Adipocyte (in vitro differentiated cells): ENCODE measurements around the gene SLC6A20.
"Not testable (repeated sequence)": the region's sequence is repeated elsewhere in the genome, so short reads cannot be mapped to it uniquely, and the experiment has no call there.

Experiments used
- DNase-seq: peaks from one replicate; pipeline ENCODE4 v3.0.0-alpha.2; 2015; ENCODE audit warnings: low read depth
- H3K27me3 ChIP-seq: replicated peaks from 2 replicates; pipeline ENCODE4 v1.7.0; 2013; ENCODE audit warnings: mild to moderate bottlenecking, low read length, moderate library complexity; ENCODE audit not compliant: control insufficient read depth, insufficient read depth
- H3K36me3 ChIP-seq: 2 replicates; pipeline ENCODE4 v1.7.0; 2013; ENCODE audit warnings: low read length, mild to moderate bottlenecking, moderate library complexity; ENCODE audit not compliant: control insufficient read depth, insufficient read depth, severe bottlenecking
- H3K4me1 ChIP-seq: 2 replicates; pipeline ENCODE4 v1.7.0; 2013; ENCODE audit warnings: mild to moderate bottlenecking, low read length, moderate library complexity; ENCODE audit not compliant: control insufficient read depth, insufficient read depth
- H3K4me3 ChIP-seq: 2 replicates; pipeline ENCODE4 v1.7.0; 2013; ENCODE audit warnings: mild to moderate bottlenecking, low read length, moderate library complexity
- H3K9ac ChIP-seq: 2 replicates; pipeline ENCODE4 v1.7.0; 2013; ENCODE audit warnings: mild to moderate bottlenecking, low read length, moderate library complexity
- H3K9me3 ChIP-seq: 2 replicates; pipeline ENCODE4 v1.7.0; 2013; ENCODE audit warnings: mild to moderate bottlenecking, low read length, moderate library complexity; ENCODE audit not compliant: control insufficient read depth

Gene SLC6A20

DNA sequence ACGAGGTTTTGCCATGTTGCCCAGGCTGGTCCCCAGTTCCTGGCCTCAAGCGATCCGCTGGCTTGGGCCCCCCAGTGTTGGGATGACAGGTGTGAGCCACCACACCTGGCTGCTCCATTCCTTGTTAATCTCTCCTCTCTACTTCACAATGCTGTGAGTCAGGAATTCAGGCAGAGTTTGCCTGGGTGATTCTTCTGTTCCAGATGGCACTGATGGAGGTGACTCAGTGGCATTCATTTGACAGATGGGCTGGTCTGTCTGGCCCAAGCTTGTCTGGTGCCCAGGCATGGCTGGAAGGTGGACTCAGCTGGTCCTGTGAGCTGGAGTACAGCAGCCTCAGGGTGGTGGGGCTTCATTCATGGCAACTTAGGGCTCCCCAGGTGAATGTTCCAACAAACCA is 43.2 kb downstream of the SLC6A20 start:
- DNase-seq: no peak
- Histone ChIP-seq H3K9me3 (no peaks in the 10 kb centered on the region), H3K36me3 (no peaks in the 10 kb centered on the region), H3K9ac (no peak overlapping the region), H3K4me1 (no peaks in the 10 kb centered on the region), H3K27me3 (no peaks in the 10 kb centered on the region), H3K4me3 (no peak overlapping the region)

DNA sequence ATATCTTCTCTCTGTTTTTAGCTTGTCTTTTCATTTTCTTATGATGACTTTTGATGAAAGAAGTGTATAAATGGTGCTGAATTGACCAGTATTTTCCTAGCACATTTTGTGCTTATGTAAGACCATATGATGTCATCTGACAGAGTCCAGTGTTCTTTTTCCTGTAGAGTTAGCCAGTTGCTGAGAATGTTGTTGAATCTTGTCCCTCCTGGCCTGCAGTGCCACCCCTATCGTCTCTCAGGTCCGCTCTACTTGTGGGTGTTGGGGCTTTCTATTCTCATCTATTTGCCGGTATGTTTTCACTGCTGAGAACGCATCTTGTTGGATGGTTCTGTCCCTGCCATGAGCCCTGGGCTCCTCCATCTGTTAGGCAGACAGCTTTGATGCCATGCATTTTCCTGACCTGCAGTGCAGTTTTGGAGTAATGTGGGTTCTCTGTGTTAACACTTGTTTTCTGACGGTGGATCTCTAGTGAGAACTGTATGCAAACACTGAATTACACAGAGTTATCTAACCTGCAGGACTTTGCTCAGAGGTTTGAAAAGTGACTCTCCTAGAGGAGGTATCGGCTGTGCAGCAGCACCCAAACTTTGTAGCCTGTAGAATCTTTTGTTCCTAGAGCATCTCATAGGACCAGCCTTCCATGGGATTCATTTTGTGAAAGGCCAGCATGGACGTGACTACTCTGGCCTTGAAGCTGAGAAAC is 44.6 kb downstream of the SLC6A20 start:
- Histone ChIP-seq H3K4me1 (no peaks in the 10 kb centered on the region), H3K4me3 (no peak overlapping the region), H3K9ac (no peak overlapping the region), H3K9me3 (no peaks in the 10 kb centered on the region), H3K27me3 (no peaks in the 10 kb centered on the region), H3K36me3 (peaks cover 10% of the 10 kb centered on the region)
- no peak for DNase-seq

- no peaks in the 10 kb centered on the region for H3K27me3 ChIP-seq
Measured at GRCh38 chr3:45749880-45750279, 46.5 kb downstream of the SLC6A20 start.

GRCh38 chr3:45749036-45749600 is 47.2 kb downstream of the SLC6A20 start:
- H3K9ac ChIP-seq, H3K4me3 ChIP-seq, H3K9me3 ChIP-seq, H3K4me1 ChIP-seq, DNase-seq, H3K27me3 ChIP-seq: not testable (repeated sequence)
- H3K36me3 ChIP-seq: peaks cover 28% of the 10 kb centered on the region

More at GRCh38 chr3:45749880-45750279, 46.5 kb downstream of the SLC6A20 start:
- Histone ChIP-seq H3K9me3 (no peaks in the 10 kb centered on the region), H3K36me3 (peaks cover 21% of the 10 kb centered on the region), H3K4me1 (no peaks in the 10 kb centered on the region), H3K9ac (no peak overlapping the region), H3K4me3 (no peak overlapping the region)
- no peak for DNase-seq

DNA sequence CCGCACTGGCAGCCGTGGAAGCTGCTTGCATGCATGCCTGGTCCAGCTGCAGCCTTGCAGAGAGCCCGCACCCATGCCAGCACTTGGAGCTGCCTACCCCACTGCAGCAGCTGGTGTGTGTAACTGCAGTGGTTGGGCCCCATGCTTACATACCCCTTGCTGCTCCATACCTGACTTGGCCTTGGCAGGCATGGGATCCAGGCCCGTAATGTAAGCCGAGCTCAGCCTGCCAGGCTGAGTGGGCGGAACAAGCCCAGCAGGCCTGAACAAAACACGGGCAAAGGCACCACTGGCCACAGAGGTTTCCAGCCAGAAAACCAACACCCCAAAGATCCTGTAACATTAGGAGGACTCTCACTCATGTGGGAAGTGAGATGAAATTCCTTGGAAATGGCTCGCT is 48.3 kb downstream of the SLC6A20 start:
- DNase-seq: no peak
- no peaks in the 10 kb centered on the region for H3K27me3 ChIP-seq
- no peaks in the 10 kb centered on the region for H3K9me3 ChIP-seq
- H3K4me1 ChIP-seq: no peaks in the 10 kb centered on the region
- H3K4me3 ChIP-seq: no peak overlapping the region
- H3K9ac ChIP-seq: no peak overlapping the region
- peaks cover 39% of the 10 kb centered on the region for H3K36me3 ChIP-seq

- Histone ChIP-seq H3K9ac (no peak overlapping the region), H3K36me3 (peaks cover 48% of the 10 kb centered on the region), H3K4me1 (no peaks in the 10 kb centered on the region), H3K4me3 (no peak overlapping the region), H3K9me3 (no peaks in the 10 kb centered on the region), H3K27me3 (no peaks in the 10 kb centered on the region)
- DNase-seq: no peak
Measured at GRCh38 chr3:45746777-45747622, 49.3 kb downstream of the SLC6A20 start.

- H3K36me3 ChIP-seq: peaks cover 55% of the 10 kb centered on the region
Measured at GRCh38 chr3:45746165-45746776, 50.1 kb downstream of the SLC6A20 start.

GRCh38 chr3:45742461-45743089 is 53.8 kb downstream of the SLC6A20 start:
- Histone ChIP-seq H3K4me1 (no peaks in the 10 kb centered on the region), H3K27me3 (no peaks in the 10 kb centered on the region), H3K4me3 (no peak overlapping the region), H3K9ac (no peak overlapping the region), H3K9me3 (no peaks in the 10 kb centered on the region), H3K36me3 (peaks cover 88% of the 10 kb centered on the region)
- DNase-seq: no peak

More at GRCh38 chr3:45746165-45746776, 50.1 kb downstream of the SLC6A20 start:
- Histone ChIP-seq H3K9ac (no peak overlapping the region), H3K9me3 (no peaks in the 10 kb centered on the region), H3K27me3 (no peaks in the 10 kb centered on the region), H3K4me3 (no peak overlapping the region), H3K4me1 (no peaks in the 10 kb centered on the region)
- DNase-seq: no peak

- H3K27me3 ChIP-seq: no peaks in the 10 kb centered on the region
- H3K4me3 ChIP-seq: no peak overlapping the region
- no peak overlapping the region for H3K9ac ChIP-seq
- H3K4me1 ChIP-seq: no peaks in the 10 kb centered on the region
- DNase-seq: no peak
- no peaks in the 10 kb centered on the region for H3K9me3 ChIP-seq
- H3K36me3 ChIP-seq: peaks cover 91% of the 10 kb centered on the region
Measured at GRCh38 chr3:45741742-45742460, 54.4 kb downstream of the SLC6A20 start.

DNA sequence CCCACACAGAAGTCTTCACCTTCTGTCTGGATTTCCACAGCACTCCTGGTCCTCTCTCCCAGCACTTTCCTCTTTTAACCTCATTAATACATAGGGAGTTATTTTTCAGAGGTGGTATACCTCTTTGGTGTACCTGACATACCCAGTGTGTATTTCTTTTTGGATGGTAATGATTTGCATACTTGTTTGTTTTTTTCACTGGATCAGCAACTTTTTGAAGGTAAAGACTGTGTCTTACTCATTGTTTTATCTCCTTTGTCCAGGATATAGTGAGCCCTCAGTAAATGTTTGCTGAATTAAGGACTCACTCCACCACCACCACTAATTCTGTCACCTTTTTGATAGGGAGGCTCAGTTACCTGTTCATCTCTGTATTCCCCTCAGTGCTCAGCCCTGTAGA is 55.1 kb downstream of the SLC6A20 start:
- Histone ChIP-seq H3K36me3 (peaks cover 94% of the 10 kb centered on the region), H3K27me3 (no peaks in the 10 kb centered on the region), H3K9me3 (no peaks in the 10 kb centered on the region), H3K4me1 (no peaks in the 10 kb centered on the region), H3K9ac (no peak overlapping the region), H3K4me3 (no peak overlapping the region)
- DNase-seq: no peak
